ENCODE measurements around the gene CRYGB. TPM values are rescaled to one million over a fixed set of nuclear protein-coding genes. Genes with fewer than 3 reads are reported as not detected.

CRYGB gene
- total RNA-seq = not detected in 2 replicates

GRCh38 chr2:208146006-208146405, at the start of gene CRYGB:
CRYGB (minus strand) TSS chr2:208146158; CDS start chr2:208146120, 38 bp downstream.

GRCh38 chr2:208189810-208190503, 44.0 kb upstream of the CRYGB start, which contains the start of gene C2orf80:
C2orf80 (minus strand) TSS chr2:208190030; CDS start chr2:208186986, 3,044 bp downstream.

GRCh38 chr2:208163489-208163888, 17.5 kb upstream of the CRYGB start, which contains the start of gene CRYGA:
CRYGA (minus strand) TSS chr2:208163589; CDS start chr2:208163556, 33 bp downstream.

GRCh38 chr2:208129744-208130711, 15.9 kb downstream of the CRYGB start, which contains the start of gene CRYGC:
CRYGC (minus strand) TSS chr2:208129828; CDS start chr2:208129792, 36 bp downstream.

GRCh38 chr2:208124013-208124715, 21.8 kb downstream of the CRYGB start, which contains the start of gene CRYGD:
CRYGD (minus strand) TSS chr2:208124524; CDS start chr2:208124473, 51 bp downstream.

Other genes with a start within 250 kb of the CRYGB start
- gene PLEKHM3, start 120.6 kb downstream of the CRYGB start, total RNA-seq = 10.1 and 13.6 TPM in 2 replicates
- gene CRYGD, start 21.6 kb downstream of the CRYGB start, total RNA-seq = not detected in 2 replicates
- not detected in 2 replicates for gene CRYGC, start 16.3 kb downstream of the CRYGB start, total RNA-seq
- not detected in 2 replicates for gene CRYGA, start 17.4 kb upstream of the CRYGB start, total RNA-seq
- not detected in 2 replicates for gene C2orf80, start 43.9 kb upstream of the CRYGB start, total RNA-seq
- gene IDH1, start 108.9 kb upstream of the CRYGB start, total RNA-seq = 129 and 246 TPM in 2 replicates
- 37.0 and 41.9 TPM in 2 replicates for gene PIKFYVE, start 120.1 kb upstream of the CRYGB start, total RNA-seq